ENCODE measurements around the gene CHD3.

Gene CHD3

DNA sequence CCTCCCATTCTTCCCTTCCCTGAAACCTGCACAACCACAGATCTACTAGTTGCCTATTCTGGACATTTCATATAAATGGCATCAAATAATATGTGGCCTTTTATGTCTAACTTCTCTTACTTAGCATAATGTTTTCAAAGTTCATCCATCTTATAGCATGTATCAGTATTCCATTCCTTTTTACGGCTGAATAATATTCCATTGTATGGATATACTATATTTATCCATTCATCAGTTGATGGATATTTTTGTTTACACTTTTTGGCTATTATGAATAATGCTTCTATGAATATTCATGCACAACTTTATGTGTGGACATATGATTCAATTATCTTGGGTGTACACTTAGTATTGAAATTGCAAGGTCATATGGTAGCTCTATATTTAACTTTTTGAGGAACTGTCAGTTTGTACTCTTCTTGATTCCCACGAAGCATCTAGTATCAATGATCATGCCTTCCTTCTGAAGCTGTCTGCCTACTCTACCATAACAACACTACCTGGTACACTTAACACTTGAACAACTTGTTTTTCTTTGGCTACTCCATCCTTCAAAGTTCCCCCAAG lies 12.7 kb upstream of the CHD3 start:
- no peak for DNase-seq

GRCh38 chr17:7878234-7878633 lies 10.4 kb upstream of the CHD3 start:
- DNase-seq: no peak

- no peak for DNase-seq
Measured at GRCh38 chr17:7880076-7880868, 8.3 kb upstream of the CHD3 start.

DNA sequence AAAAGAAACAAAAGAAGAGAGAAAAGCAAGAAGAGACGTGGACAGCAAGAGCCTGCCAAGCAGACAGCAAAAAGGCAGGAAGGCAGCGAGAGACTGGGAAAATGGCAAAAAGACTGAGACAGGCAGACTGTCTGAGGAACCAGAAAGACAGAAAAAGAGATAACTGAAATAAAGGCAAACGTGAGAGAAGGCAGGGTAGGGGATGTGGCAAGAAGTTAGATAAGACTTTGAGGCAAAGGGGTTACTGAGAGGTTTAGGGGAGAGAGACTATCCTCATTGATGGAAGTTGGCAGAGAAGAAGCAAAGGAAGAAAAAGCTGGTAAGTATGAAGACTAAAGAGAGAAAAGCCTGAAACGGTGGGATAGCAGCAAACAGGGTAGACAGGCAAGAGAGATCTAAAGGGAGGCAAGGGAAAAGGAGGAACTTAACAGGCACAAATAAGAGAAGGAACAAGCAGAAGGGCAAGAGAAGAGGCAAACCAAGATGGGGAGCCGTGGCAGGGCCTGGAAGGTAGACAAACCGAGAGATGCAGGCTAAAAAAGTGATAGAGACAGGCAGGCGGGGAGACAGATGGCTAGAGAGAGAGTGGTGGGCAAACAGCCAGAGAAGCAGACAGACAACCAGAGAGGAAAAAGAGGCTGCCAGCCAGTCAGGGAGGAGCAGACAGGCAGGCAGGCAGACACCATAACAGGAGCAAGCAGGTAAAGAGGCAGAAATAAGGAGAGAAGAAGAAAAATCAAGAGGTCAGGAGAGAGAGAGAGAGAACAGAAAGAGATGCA lies 7.1 kb upstream of the CHD3 start:
- DNase-seq: peak; percentile 38

DNA sequence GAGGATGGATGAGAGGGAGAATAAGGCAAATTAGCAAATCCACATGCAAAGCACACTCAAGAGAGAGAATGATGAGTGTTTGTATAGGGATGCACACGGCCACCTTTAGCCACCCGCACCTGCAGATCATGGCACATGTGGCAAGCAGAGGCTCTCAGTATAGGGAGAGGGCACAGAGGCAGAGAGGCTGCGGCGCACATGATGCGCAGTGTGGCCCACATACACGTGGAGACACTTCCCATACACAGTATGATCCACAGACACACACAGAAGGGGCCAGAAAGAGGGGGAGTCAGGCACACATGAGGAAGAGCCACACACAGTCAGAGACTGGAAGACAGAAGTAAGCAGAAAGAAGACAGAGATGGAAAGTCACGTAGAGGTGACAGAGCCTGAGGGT lies 6.5 kb upstream of the CHD3 start:
- no peak for DNase-seq

DNA sequence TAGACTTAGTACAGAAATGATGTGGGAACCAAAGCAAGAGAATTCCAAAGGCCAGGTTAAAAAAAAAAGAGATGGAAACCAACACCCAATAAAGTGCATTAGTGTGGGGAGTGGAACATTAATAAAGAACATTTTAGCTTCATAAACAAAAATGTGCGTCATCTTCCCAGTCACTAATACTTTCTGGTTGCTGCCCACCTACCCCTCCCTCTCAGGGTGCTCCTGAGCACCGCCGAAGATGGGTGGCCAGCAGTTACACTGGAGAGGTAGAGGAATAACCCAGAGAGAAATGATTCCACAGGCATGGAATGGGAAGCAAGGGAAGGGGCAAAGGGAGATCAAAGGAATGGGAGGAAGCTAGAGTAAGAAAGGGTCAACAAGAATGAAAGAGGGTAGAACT lies 6.0 kb upstream of the CHD3 start:
- DNase-seq: no peak

DNA sequence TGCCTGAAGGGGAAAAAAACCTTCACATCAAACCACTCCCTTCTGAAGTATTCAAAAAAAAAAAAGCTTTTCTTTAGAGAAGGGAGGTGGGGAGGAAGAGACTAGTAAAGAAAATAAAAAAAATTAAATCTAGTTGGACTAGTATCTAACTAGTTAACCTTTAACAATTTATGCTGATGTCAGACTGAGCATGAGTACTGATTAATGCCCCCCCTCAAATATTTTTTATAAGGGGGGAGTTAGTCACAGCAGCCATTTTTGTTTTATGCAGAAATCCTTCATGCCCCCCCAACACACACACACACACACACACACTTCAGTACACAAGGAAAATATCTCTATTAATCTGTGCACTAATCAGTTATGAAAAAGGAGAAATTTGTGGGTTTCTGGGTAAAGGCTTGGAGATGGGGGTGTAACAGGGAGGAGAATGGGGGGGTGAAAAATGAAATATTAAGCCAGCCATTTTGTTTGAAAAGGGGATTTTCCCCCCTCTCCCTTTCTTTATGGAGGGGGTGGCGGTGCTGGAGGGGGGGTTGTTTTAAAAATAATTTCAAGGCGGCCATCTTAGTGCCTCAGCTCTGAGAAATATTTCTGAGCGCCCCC lies 4.7 kb upstream of the CHD3 start:
- DNase-seq: peak; percentile 56

DNA sequence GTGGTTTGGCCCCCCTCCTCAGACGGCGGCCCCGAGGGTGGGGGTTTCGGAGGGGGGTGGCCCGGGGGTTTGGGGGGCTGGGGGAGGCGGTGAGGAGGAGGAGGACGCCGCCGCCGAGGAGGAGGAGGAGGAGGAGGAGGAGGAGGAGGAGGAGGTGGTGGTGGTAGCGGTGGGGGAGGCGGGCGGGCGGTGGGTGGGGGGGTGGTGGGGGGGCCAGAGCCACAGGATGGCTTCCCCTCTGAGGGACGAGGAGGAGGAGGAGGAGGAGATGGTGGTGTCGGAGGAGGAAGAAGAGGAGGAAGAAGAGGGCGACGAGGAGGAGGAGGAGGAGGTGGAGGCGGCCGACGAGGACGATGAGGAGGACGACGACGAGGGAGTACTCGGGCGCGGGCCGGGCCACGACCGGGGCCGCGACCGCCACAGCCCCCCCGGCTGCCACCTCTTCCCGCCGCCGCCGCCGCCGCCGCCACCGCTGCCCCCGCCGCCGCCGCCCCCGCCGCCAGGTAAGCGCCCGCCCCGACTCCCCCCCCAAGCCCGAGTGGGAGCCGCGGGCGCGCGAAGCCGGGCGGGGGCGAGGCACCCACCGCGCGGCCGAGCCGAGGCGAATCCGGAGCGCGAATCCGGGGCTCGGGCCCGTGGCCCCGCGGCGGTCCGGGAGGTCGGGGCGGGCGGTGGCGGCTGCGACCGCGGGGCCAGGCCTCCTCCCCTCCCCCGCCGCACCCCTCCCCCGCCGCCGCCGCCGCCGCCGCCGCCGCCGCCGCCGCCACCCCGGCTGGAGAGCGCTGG lies 3.8 kb upstream of the CHD3 start:
- DNase-seq: peak; percentile 29

DNA sequence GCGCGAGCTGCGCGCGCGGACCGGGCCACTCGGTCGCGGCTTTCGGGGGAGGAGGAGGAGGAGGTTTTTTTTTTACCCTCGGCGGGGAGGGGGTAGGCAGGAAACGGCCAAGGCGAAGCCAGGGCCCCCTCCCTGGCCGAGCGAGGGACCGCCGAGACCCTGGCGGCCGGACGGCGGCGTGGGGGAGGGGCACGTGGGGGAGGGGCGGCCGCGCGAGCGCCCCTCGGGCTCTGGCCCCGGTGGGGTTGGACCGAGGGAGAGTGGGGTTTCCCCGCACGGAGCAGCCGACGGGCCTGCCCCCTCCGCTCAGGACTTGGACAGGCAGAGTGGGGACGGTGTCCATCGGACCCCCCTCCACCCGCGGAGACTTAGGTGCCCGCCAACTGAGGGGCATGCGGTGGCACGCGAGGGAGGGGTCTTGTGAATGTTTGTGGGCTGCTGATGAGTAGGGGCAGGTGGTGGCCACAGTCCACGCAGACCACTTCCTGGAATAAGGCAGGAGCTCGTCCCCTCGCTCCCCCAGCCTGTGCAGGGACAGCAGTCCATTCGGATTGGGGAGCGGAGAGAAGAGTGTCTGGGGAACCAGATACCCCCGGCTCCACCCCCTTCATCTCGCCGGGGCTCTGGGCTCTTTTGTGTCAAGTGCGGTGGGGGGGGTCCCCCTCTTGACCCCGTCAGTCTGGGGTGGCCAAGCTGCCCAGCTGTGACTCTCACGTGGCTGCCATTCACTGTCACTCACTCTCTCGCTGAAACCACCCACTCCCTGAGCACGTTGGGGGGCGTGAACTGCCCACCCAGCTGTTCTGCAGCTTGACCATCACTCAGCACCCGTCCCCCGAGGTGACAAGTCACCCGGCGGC lies 3.0 kb upstream of the CHD3 start:
- DNase-seq: peak; percentile 53

- peak; percentile 58 for DNase-seq
Measured at GRCh38 chr17:7886227-7887037, 2.2 kb upstream of the CHD3 start.

GRCh38 chr17:7887038-7887481 lies 1.5 kb upstream of the CHD3 start:
- DNase-seq: no peak

DNA sequence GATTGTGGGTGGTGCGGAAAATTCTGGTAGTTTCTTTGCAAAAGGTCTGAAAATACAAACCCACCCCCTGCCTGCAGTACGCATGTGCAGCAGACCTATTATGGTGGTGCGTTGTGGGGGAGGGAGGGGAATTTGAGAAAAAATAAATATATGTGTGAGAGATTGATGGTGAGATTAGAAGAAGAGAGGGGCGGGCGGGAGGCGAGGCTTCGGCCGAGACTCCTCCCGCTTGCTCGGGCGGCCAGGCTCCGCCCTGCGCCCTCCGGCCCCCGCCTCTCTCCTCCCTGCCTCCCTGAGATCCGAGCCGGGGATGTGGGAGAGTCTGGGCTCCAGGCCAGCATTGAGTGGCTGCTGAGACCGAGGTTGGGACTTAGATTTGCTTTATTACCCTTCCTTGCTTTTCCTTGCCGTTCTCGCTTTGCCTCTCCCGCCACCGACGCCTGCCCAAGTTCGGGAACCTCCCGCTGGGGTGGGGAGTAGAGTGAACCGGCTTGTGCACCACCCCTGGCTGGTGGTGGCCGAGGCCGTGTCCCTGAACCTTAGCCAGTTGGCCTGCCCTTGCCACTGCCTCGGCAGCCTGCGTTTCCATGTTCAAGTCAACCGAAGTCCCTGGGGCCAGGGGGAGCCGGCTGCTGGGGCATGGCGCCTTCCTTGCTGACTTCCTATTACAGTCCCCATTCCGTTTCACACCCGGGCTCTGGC lies 956 bp upstream of the CHD3 start:
- DNase-seq: peak; percentile 100

DNA sequence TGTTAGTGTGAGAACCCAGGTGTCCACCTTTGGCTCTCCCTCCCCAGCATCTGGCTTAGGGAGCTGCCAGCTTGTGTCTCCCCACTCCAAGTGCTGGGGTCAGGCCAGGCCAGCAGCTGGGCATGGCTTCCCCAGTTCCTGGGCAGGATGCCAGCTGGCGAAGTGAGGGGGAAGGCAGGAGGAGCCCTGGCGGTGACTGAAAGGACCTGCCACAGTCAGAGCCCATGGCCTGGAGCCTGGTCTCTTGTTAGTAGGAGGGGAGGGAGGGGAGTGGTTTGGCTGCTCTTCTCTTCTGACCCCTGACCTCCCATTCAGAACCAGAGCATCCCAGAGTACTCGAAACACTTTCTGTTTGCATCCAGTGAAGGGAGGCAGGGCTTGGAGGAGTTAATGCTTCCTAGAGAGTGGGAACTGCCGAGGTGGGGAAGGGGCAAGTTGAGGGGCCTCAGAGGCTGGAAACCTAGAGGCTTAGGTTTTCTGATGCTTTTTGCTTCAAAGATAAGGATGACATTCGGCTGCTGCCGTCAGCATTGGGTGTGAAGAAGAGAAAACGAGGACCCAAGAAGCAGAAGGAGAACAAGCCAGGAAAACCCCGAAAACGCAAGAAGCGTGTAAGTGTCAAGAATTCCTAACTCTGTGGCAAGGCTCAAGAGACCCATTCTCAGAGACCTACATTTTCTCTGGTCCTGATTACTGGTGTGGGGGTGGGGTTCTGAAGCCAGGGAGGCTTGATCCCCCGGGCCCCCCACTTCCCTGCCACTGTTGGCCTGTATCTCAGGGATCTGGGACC lies 772 bp downstream of the CHD3 start:
- peak; percentile 89 for DNase-seq

DNA sequence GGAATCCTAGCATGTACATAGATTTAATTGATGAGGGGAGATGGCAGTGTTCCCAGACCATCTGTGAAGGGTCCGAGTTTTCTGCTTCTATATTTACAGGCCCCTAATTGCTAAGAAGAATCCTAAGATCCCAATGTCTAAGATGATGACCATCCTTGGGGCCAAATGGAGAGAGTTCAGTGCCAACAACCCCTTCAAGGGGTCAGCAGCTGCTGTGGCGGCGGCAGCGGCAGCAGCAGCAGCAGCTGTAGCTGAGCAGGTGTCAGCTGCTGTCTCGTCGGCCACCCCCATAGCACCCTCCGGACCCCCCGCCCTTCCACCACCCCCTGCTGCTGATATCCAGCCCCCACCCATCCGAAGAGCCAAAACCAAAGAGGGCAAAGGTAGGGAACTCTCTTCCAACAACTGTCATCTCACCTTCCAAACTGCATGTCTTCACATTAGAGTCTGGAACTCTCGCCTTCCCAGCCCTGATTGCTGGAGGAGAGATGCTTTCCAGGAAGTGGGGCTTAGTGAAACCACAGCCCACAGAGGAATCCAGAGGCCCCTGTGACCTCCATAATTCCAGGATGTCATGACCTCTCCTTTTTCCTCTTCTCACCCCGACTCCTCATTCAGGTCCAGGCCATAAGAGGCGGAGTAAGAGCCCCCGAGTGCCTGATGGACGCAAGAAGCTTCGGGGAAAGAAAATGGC lies 4.7 kb downstream of the CHD3 start:
- no peak for DNase-seq

DNA sequence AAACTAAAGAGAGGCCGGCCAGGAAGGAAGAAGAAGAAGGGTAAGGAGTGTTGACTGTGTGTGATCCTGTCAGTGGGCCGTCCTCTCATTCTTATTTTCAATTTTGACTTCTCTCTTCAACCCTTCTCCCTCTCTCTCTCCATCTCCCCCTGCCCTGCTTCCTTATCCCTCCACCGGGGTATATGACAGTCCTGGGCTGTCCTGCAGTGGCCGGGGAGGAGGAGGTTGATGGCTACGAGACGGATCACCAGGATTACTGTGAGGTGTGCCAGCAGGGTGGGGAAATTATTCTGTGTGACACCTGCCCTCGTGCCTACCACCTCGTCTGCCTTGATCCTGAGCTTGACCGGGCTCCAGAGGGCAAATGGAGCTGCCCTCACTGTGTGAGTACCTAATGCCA lies 5.6 kb downstream of the CHD3 start:
- DNase-seq: no peak

GRCh38 chr17:7894866-7895265 lies 6.3 kb downstream of the CHD3 start:
- no peak for DNase-seq

GRCh38 chr17:7897090-7897489 lies 8.5 kb downstream of the CHD3 start:
- DNase-seq: no peak

DNA sequence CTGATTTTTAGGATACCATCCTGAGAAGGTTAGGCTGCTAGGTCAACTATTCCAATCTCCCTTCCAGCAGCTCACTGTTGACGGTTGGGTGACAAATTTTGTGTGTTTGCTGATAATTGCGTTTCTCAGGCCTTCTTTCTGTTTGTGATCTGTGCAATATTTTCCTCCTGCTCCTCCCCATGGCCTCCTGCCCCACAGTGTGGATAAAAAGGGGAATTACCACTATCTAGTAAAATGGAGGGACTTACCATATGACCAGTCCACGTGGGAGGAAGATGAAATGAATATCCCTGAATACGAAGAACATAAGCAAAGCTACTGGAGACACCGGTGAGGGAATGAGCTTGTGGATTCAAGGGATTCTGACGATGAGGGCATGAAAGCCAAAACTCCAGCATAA lies 9.2 kb downstream of the CHD3 start:
- peak; percentile 51 for DNase-seq

Data from fibroblast of upper back skin (primary cell).